ENCODE measurements around the gene EYA4.
"Not testable (repeated sequence)": the region's sequence is repeated elsewhere in the genome, so short reads cannot be mapped to it uniquely, and the experiment has no call there.

Gene EYA4

DNA sequence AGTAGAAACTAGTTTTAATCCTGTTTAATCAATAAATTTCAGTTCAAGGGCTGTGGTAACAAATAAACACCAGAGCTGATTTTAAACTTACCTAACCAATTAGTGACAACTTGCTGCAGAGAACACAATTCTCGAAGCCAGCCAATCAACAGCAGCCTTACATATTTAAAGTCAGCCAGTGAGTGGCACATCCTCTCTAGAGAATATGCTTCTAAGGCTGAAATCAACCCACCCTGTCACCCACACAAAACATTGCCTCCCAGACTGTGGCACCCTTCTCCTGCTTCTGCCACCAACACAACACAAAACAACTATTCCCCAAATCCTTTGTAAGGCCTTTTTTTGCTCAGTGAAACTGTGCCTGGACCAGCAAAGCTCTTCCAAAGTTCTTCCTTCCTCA, 306.0 kb downstream of the EYA4 start:
- no peak for DNase-seq (ENCODE audit: low read depth, low spot score)
- no peak overlapping the region for H3K27ac ChIP-seq
- no peaks in the 10 kb centered on the region for H3K9me3 ChIP-seq (ENCODE audit: low read depth, low read length)
- H3K36me3 ChIP-seq (ENCODE audit: insufficient read depth, low read length) = no peaks in the 10 kb centered on the region
- H3K9ac ChIP-seq (ENCODE audit: insufficient read length) = no peak overlapping the region
- no peak overlapping the region for H3K4me3 ChIP-seq
- TF ChIP-seq POLR2AphosphoS5 (IDR thresholded peaks at IDR 0.05; ENCODE audit: borderline replicate concordance, low read depth, low read length) (no peak), EZH2 (IDR thresholded peaks at IDR 0.05) (no peak), FOXP2 (optimal IDR thresholded peaks at IDR 0.05; ENCODE audit: control extremely low read depth, extremely low read length, insufficient read depth) (no peak)

DNA sequence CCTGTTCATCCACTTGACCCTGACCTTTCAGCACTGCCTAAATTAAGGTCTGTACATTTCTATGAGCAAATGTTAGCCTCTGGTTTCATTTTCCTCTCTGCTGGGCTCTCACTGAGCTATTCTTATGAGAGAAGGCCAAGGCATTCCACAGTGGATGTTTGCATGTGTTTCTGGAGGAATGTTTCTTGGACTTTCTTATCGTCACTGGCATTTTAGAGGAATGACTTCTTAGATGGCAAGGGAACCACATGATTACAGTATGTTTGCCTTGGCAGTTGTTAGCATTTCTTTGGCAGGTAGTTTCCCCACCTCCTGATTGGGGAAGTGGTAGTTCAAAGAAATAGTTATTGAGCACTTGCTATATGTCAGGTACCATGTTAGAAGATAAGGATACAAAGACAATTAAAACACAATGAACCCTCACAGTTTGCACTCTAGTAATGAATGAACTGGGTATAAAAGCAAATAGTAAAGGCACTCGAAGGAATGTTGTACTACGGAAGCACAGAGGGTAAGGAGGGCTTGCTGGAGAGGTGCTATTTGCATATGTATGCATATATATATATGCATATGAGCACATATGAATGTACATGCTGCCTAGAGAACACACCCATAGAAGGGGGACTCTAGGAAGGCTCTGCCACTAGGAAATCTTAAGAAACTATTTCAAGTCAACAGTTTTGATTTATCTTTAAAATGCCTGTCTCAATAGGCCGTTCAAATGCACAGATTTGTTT, 307.4 kb downstream of the EYA4 start:
- H3K9ac ChIP-seq (ENCODE audit: insufficient read length) = no peak overlapping the region
- TF ChIP-seq EZH2 (IDR thresholded peaks at IDR 0.05) = no peak
- no peak for TF ChIP-seq POLR2AphosphoS5 (IDR thresholded peaks at IDR 0.05; ENCODE audit: borderline replicate concordance, low read depth, low read length)
- TF ChIP-seq FOXP2 (optimal IDR thresholded peaks at IDR 0.05; ENCODE audit: control extremely low read depth, extremely low read length, insufficient read depth) = no peak
- H3K9me3 ChIP-seq (ENCODE audit: low read depth, low read length) = no peaks in the 10 kb centered on the region
- DNase-seq (ENCODE audit: low read depth, low spot score) = no peak
- no peaks in the 10 kb centered on the region for H3K36me3 ChIP-seq (ENCODE audit: insufficient read depth, low read length)
- H3K27ac ChIP-seq = no peak overlapping the region
- H3K4me3 ChIP-seq = no peak overlapping the region

GRCh38 chr6:133549371-133549801, 308.2 kb downstream of the EYA4 start:
- no peaks in the 10 kb centered on the region for H3K36me3 ChIP-seq (ENCODE audit: insufficient read depth, low read length)
- H3K9ac ChIP-seq (ENCODE audit: insufficient read length) = no peak overlapping the region
- TF ChIP-seq EZH2 (IDR thresholded peaks at IDR 0.05) = no peak
- TF ChIP-seq FOXP2 (optimal IDR thresholded peaks at IDR 0.05; ENCODE audit: control extremely low read depth, extremely low read length, insufficient read depth) = no peak
- TF ChIP-seq POLR2AphosphoS5 (IDR thresholded peaks at IDR 0.05; ENCODE audit: borderline replicate concordance, low read depth, low read length) = no peak
- no peaks in the 10 kb centered on the region for H3K9me3 ChIP-seq (ENCODE audit: low read depth, low read length)
- no peak for DNase-seq (ENCODE audit: low read depth, low spot score)
- no peak overlapping the region for H3K27ac ChIP-seq
- H3K4me3 ChIP-seq = no peak overlapping the region

DNA sequence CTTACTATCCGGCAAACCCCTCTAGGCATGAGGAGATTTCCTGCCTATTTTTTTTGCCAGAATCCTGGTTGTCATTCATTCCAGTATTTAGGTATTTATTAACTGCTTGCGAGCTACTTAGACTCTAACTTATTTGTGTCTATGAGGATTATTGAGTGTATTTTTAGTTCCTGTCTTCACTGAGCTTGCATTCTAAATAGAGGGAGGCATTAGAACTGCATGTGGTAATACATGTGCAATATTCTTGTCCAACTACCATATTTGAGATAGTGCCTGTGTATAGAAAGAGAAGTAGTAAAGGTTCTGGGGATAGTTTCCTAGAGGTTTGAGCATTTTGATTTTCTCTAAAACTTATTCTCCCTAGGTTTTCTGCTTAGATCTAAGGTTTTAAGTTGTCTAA, 308.9 kb downstream of the EYA4 start:
- no peak for TF ChIP-seq EZH2 (IDR thresholded peaks at IDR 0.05)
- TF ChIP-seq FOXP2 (optimal IDR thresholded peaks at IDR 0.05; ENCODE audit: control extremely low read depth, extremely low read length, insufficient read depth) = no peak
- TF ChIP-seq POLR2AphosphoS5 (IDR thresholded peaks at IDR 0.05; ENCODE audit: borderline replicate concordance, low read depth, low read length) = no peak

DNA sequence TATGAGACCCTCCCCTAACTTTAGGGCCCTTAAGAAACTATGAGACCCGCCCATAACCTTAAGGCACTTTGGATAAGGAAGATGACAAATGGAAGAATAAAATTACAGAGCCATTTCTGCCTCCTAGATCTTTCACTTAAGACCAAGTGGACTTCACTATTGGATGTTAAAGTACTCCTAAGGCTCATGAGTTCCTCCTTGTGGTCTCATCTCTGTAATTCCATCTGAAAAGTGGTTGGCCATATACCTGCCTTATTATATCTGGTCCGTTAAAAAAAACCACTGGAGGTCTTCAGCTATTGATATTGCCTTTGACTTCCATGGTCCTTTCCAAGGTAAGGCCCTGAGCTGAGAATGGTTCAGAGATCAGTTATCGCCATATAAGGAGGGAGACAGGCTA, 310.3 kb downstream of the EYA4 start:
- no peaks in the 10 kb centered on the region for H3K36me3 ChIP-seq (ENCODE audit: insufficient read depth, low read length)
- H3K4me3 ChIP-seq = no peak overlapping the region
- TF ChIP-seq FOXP2 (optimal IDR thresholded peaks at IDR 0.05; ENCODE audit: control extremely low read depth, extremely low read length, insufficient read depth) = no peak
- TF ChIP-seq POLR2AphosphoS5 (IDR thresholded peaks at IDR 0.05; ENCODE audit: borderline replicate concordance, low read depth, low read length) = no peak
- TF ChIP-seq EZH2 (IDR thresholded peaks at IDR 0.05) = no peak
- H3K9ac ChIP-seq (ENCODE audit: insufficient read length) = no peak overlapping the region
- no peaks in the 10 kb centered on the region for H3K9me3 ChIP-seq (ENCODE audit: low read depth, low read length)
- no peak overlapping the region for H3K27ac ChIP-seq
- no peak for DNase-seq (ENCODE audit: low read depth, low spot score)

More for the DNA sequence above, 308.9 kb downstream of the EYA4 start:
- DNase-seq (ENCODE audit: low read depth, low spot score) = no peak
- Histone ChIP-seq H3K4me3 (no peak overlapping the region), H3K9me3 (ENCODE audit: low read depth, low read length) (no peaks in the 10 kb centered on the region), H3K27ac (no peak overlapping the region), H3K36me3 (ENCODE audit: insufficient read depth, low read length) (no peaks in the 10 kb centered on the region), H3K9ac (ENCODE audit: insufficient read length) (no peak overlapping the region)

GRCh38 chr6:133551847-133552341, 310.7 kb downstream of the EYA4 start:
- no peak overlapping the region for H3K4me3 ChIP-seq
- H3K27ac ChIP-seq = no peak overlapping the region
- no peaks in the 10 kb centered on the region for H3K36me3 ChIP-seq (ENCODE audit: insufficient read depth, low read length)
- H3K9me3 ChIP-seq (ENCODE audit: low read depth, low read length) = no peaks in the 10 kb centered on the region
- TF ChIP-seq EZH2 (IDR thresholded peaks at IDR 0.05) = no peak
- TF ChIP-seq FOXP2 (optimal IDR thresholded peaks at IDR 0.05; ENCODE audit: control extremely low read depth, extremely low read length, insufficient read depth) = no peak
- TF ChIP-seq POLR2AphosphoS5 (IDR thresholded peaks at IDR 0.05; ENCODE audit: borderline replicate concordance, low read depth, low read length) = no peak
- no peak for DNase-seq (ENCODE audit: low read depth, low spot score)
- no peak overlapping the region for H3K9ac ChIP-seq (ENCODE audit: insufficient read length)

- Histone ChIP-seq H3K4me3 (no peak overlapping the region), H3K9ac (ENCODE audit: insufficient read length) (no peak overlapping the region), H3K27ac (no peak overlapping the region), H3K36me3 (ENCODE audit: insufficient read depth, low read length) (no peaks in the 10 kb centered on the region), H3K9me3 (ENCODE audit: low read depth, low read length) (no peaks in the 10 kb centered on the region)
- TF ChIP-seq POLR2AphosphoS5 (IDR thresholded peaks at IDR 0.05; ENCODE audit: borderline replicate concordance, low read depth, low read length) (no peak), FOXP2 (optimal IDR thresholded peaks at IDR 0.05; ENCODE audit: control extremely low read depth, extremely low read length, insufficient read depth) (no peak), EZH2 (IDR thresholded peaks at IDR 0.05) (no peak)
- peak; percentile 34 for DNase-seq (ENCODE audit: low read depth, low spot score)
These were observed 312.5 kb downstream of the EYA4 start for GRCh38 chr6:133553652-133554051.

DNA sequence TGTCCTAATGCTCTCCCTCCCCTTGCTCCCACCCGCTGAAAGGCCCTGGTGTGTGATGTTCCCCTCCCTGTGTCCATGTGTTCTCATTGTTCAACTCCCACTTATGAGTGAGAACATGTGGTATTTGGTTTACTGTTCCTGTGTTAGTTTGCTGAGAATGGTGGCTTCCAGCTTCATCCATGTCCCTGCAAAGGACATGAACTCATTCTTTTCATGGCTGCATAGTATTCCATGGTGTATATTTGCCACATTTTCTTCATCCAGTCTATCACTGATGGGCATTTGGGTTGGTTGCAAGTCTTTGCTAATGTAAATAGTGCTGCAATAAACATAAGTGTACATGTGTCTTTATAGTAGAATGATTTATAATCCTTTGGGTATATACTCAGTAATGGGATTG, 313.0 kb downstream of the EYA4 start:
- not testable (repeated sequence) for H3K27ac ChIP-seq; DNase-seq (ENCODE audit: low read depth, low spot score); H3K36me3 ChIP-seq (ENCODE audit: insufficient read depth, low read length); H3K9ac ChIP-seq (ENCODE audit: insufficient read length); H3K9me3 ChIP-seq (ENCODE audit: low read depth, low read length); H3K4me3 ChIP-seq

- TF ChIP-seq EZH2 (IDR thresholded peaks at IDR 0.05) (no peak), POLR2AphosphoS5 (IDR thresholded peaks at IDR 0.05; ENCODE audit: borderline replicate concordance, low read depth, low read length) (no peak)
- no peaks in the 10 kb centered on the region for H3K36me3 ChIP-seq (ENCODE audit: insufficient read depth, low read length)
- no peak for DNase-seq (ENCODE audit: low read depth, low spot score)
- H3K9me3 ChIP-seq (ENCODE audit: low read depth, low read length) = no peaks in the 10 kb centered on the region
- H3K4me3 ChIP-seq = no peak overlapping the region
- no peak overlapping the region for H3K9ac ChIP-seq (ENCODE audit: insufficient read length)
- no peak overlapping the region for H3K27ac ChIP-seq
These were observed 314.5 kb downstream of the EYA4 start for GRCh38 chr6:133555685-133556084.

Measured in SK-N-MC (cell line).